ENCODE measurements around the gene DHRSX. TPM values are rescaled to one million over a fixed set of nuclear protein-coding genes. Genes with fewer than 3 reads are reported as not detected.

DHRSX gene
- total and polyA plus RNA-seq, 2 donors (not counting 1 experiment from before 2014, with no cell fraction given), result 18.8 to 39.0 TPM

DNA sequence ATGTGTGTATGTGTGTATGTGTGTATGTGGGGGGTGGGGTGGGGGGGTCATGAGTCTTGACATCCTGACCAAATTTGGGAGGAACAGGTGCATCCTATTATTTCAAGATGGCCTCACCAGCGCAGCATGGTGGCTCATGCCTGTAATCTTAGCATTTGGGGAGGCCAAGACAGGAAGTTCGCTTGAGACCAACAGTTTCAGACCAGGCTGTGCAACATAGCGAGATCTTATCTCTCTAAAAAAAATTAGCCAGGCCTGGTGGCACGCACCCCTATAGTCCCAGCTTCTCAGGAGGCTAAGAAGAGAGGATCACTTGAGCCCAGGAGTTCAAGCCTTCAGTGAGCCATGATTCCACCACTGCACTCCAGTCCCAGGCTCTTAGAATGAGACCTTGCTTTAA, 47.0 kb upstream of the DHRSX start:
- Mint-ChIP-seq H3K4me3 (no peak overlapping the region), H3K27ac (no peak overlapping the region), H3K27me3 (peaks cover 33% of the 10 kb centered on the region), H3K9me3 (ENCODE audit: insufficient read depth) (no peaks in the 10 kb centered on the region), H3K4me1 (no peaks in the 10 kb centered on the region)
- no peaks in the 10 kb centered on the region for H3K36me3 ChIP-seq (replicated peaks in 1 of 2; ENCODE audit: control extremely low read depth in 1 of 2, control insufficient read depth in 1 of 2, extremely low read depth in 1 of 2, insufficient read depth in 2 of 2, low read length in 1 of 2)
- no peak overlapping the region for H3K4me3 ChIP-seq (ENCODE audit: control extremely low read depth in 1 of 5, extremely low read depth in 1 of 5, insufficient read depth in 1 of 5, low read depth in 2 of 5, low read length in 4 of 5)
- no peak overlapping the region for H3K27ac ChIP-seq (ENCODE audit: low read length in 2 of 2)
- DNase-seq (no peak), ATAC-seq (ENCODE audit: low read depth) (no peak)
- intact Hi-C loops (cut with micrococcal nuclease), result no loop called here
- no peak overlapping the region for H2AFZ ChIP-seq (ENCODE audit: insufficient read depth, low read depth, low read length, poor library complexity, severe bottlenecking)
- no peak overlapping the region for H3K9ac ChIP-seq (ENCODE audit: low read length)
- no peaks in the 10 kb centered on the region for H4K20me1 ChIP-seq (ENCODE audit: control insufficient read depth, insufficient read depth, low read length, poor library complexity, severe bottlenecking)
- ChIA-PET POLR2A (no interaction called here), CTCF (no interaction called here)
- WGBS (ENCODE audit: insufficient coverage), result 68% methylated on average over 4 of the region's 4 CpGs
- H3K9me3 ChIP-seq (ENCODE audit: control extremely low read depth in 1 of 3, control insufficient read depth in 2 of 3, insufficient read depth in 1 of 3, low read length in 2 of 3), result peaks cover 0 to 3% (median 0%) of the 10 kb centered on the region in 3 donors
- H3K27me3 ChIP-seq (replicated peaks in 1 of 4; ENCODE audit: control extremely low read depth in 1 of 4, control insufficient read depth in 3 of 4, insufficient read depth in 4 of 4, low read length in 3 of 4), result peaks cover 0 to 8% (median 0%) of the 10 kb centered on the region in 4 experiments
- no peaks in the 10 kb centered on the region for H3K79me2 ChIP-seq (ENCODE audit: control insufficient read depth, insufficient read depth, low read length)
- H3K4me2 ChIP-seq (replicated peaks; ENCODE audit: low read depth, low read length, poor library complexity, severe bottlenecking), result no peak overlapping the region
- H3K4me1 ChIP-seq (ENCODE audit: control insufficient read depth in 2 of 2, insufficient read depth in 2 of 2, low read length in 2 of 2), result no peaks in the 10 kb centered on the region
- TF ChIP-seq, protein P1, sequence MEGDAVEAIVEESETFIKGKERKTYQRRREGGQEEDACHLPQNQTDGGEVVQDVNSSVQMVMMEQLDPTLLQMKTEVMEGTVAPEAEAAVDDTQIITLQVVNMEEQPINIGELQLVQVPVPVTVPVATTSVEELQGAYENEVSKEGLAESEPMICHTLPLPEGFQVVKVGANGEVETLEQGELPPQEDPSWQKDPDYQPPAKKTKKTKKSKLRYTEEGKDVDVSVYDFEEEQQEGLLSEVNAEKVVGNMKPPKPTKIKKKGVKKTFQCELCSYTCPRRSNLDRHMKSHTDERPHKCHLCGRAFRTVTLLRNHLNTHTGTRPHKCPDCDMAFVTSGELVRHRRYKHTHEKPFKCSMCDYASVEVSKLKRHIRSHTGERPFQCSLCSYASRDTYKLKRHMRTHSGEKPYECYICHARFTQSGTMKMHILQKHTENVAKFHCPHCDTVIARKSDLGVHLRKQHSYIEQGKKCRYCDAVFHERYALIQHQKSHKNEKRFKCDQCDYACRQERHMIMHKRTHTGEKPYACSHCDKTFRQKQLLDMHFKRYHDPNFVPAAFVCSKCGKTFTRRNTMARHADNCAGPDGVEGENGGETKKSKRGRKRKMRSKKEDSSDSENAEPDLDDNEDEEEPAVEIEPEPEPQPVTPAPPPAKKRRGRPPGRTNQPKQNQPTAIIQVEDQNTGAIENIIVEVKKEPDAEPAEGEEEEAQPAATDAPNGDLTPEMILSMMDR (IDR thresholded peaks at IDR 0.05), result no peak
- TF ChIP-seq EZH2 (IDR thresholded peaks at IDR 0.05; ENCODE audit: borderline replicate concordance, insufficient read depth, low read depth, low read length, poor library complexity, severe bottlenecking), result no peak

DNA sequence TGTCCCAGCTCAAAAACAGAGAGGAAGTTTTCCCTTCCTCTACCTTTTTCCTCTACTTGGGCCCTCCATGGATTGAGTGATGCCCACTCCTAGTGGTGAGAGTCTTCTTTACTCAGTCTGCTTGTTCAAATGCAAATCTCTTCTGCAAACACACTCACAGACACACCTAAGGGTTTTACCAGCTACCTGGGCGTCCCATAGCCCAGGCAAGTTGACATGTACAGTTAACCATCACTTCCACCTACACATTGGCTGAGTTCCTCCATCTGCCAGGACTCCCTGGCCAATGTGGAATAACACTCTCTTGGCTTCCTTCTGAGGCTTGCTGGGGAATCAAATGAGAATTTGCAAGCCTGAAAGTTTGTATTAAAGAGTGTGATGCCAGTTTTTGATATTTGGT, 45.7 kb upstream of the DHRSX start:
- WGBS (ENCODE audit: insufficient coverage), result 100% methylated on average over 1 of the region's 1 CpG
- POLR2A ChIA-PET, result no interaction called here
- CTCF ChIA-PET, result no interaction called here

More for the DNA sequence above, 45.7 kb upstream of the DHRSX start:
- no peaks in the 10 kb centered on the region for H3K9me3 Mint-ChIP-seq (ENCODE audit: insufficient read depth)
- H3K27me3 ChIP-seq (replicated peaks in 1 of 4; ENCODE audit: control extremely low read depth in 1 of 4, control insufficient read depth in 3 of 4, insufficient read depth in 4 of 4, low read length in 3 of 4), result peaks cover 0 to 8% (median 0%) of the 10 kb centered on the region in 4 experiments
- intact Hi-C loops (cut with micrococcal nuclease), result no loop called here
- H3K4me3 Mint-ChIP-seq, result no peak overlapping the region
- H3K79me2 ChIP-seq (ENCODE audit: control insufficient read depth, insufficient read depth, low read length), result no peaks in the 10 kb centered on the region
- ATAC-seq (ENCODE audit: low read depth) (no peak), DNase-seq (no peak)
- H3K27me3 Mint-ChIP-seq, result peaks cover 33% of the 10 kb centered on the region
- no peak overlapping the region for H3K27ac ChIP-seq (ENCODE audit: low read length in 2 of 2)
- no peak for TF ChIP-seq EZH2 (IDR thresholded peaks at IDR 0.05; ENCODE audit: borderline replicate concordance, insufficient read depth, low read depth, low read length, poor library complexity, severe bottlenecking)
- TF ChIP-seq, protein P1 (IDR thresholded peaks at IDR 0.05), result no peak
- no peak overlapping the region for H3K4me2 ChIP-seq (replicated peaks; ENCODE audit: low read depth, low read length, poor library complexity, severe bottlenecking)
- H4K20me1 ChIP-seq (ENCODE audit: control insufficient read depth, insufficient read depth, low read length, poor library complexity, severe bottlenecking), result no peaks in the 10 kb centered on the region
- H2AFZ ChIP-seq (ENCODE audit: insufficient read depth, low read depth, low read length, poor library complexity, severe bottlenecking), result no peak overlapping the region
- H3K4me1 Mint-ChIP-seq, result no peaks in the 10 kb centered on the region
- no peaks in the 10 kb centered on the region for H3K4me1 ChIP-seq (ENCODE audit: control insufficient read depth in 2 of 2, insufficient read depth in 2 of 2, low read length in 2 of 2)
- H3K27ac Mint-ChIP-seq, result no peak overlapping the region
- H3K4me3 ChIP-seq (ENCODE audit: control extremely low read depth in 1 of 5, extremely low read depth in 1 of 5, insufficient read depth in 1 of 5, low read depth in 2 of 5, low read length in 4 of 5), result no peak overlapping the region
- peaks cover 0 to 3% (median 0%) of the 10 kb centered on the region in 3 donors for H3K9me3 ChIP-seq (ENCODE audit: control extremely low read depth in 1 of 3, control insufficient read depth in 2 of 3, insufficient read depth in 1 of 3, low read length in 2 of 3)
- H3K36me3 ChIP-seq (replicated peaks in 1 of 2; ENCODE audit: control extremely low read depth in 1 of 2, control insufficient read depth in 1 of 2, extremely low read depth in 1 of 2, insufficient read depth in 2 of 2, low read length in 1 of 2), result no peaks in the 10 kb centered on the region
- no peak overlapping the region for H3K9ac ChIP-seq (ENCODE audit: low read length)
